Measurements from ENCODE around the gene HINFP. TPM values are rescaled to one million over a fixed set of nuclear protein-coding genes. Genes with fewer than 3 reads are reported as not detected.

HINFP gene, protein sequence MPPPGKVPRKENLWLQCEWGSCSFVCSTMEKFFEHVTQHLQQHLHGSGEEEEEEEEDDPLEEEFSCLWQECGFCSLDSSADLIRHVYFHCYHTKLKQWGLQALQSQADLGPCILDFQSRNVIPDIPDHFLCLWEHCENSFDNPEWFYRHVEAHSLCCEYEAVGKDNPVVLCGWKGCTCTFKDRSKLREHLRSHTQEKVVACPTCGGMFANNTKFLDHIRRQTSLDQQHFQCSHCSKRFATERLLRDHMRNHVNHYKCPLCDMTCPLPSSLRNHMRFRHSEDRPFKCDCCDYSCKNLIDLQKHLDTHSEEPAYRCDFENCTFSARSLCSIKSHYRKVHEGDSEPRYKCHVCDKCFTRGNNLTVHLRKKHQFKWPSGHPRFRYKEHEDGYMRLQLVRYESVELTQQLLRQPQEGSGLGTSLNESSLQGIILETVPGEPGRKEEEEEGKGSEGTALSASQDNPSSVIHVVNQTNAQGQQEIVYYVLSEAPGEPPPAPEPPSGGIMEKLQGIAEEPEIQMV
- 13.2 TPM for total RNA-seq

DNA sequence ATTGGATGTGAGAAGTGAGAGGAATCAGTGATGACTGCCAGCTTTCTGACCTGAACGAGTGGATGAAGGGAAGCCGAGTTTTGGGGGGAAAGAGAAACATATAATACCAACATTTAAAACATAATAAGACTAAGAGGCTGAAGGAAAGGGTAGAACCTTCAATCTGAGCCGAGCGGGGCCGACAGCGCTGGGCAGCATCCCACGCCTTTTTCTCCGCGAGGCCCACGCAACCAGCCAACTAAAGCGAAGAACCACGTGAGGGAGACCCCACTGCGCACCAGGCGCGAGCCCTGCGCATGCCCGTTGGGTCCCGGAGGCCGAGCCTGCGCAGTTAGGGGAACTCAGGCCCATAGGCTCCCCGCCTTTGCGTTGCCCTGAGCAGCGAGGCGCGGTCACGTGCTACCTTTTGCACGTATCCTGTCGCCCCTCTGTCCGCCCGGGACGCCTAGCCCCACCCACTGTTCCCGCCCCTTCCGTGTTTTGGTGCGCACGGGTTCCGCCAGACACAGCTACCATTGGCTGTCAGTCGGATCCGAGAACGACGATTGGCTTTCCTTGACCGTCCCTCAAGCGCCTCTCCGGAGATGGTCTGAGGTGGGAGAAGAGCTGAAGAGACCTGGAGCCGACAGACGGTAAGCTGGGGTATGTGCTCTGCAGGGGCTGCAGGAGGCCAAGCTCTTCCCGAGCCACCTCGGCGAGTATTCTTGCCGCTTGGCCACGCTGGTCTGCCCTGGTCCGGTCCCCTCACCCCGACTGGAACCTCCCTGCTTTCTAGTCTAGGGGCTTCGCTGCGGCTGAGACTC is at the start of gene HINFP:
TSS of gene HINFP (plus strand) at position 573 of the 803 bp plus-strand sequence. CDS start 5,365 bp downstream, outside the sequence.
- ATAC-seq = peak; percentile 100

DNA sequence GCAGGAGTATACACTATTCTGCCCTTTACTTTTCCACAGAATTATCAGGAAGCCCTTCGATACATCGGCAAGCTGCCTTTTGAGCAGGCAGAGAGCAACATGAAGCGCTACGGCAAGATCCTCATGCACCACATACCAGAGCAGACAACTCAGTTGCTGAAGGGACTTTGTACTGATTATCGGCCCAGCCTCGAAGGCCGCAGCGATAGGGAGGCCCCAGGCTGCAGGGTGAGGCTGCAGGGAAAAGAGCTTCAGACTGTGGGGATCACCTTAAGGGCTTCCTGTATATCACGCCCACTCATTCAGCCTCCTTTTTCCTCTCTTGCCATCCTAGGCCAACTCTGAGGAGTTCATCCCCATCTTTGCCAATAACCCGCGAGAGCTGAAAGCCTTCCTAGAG is 43.5 kb upstream of the HINFP start:
- ATAC-seq = no peak

DNA sequence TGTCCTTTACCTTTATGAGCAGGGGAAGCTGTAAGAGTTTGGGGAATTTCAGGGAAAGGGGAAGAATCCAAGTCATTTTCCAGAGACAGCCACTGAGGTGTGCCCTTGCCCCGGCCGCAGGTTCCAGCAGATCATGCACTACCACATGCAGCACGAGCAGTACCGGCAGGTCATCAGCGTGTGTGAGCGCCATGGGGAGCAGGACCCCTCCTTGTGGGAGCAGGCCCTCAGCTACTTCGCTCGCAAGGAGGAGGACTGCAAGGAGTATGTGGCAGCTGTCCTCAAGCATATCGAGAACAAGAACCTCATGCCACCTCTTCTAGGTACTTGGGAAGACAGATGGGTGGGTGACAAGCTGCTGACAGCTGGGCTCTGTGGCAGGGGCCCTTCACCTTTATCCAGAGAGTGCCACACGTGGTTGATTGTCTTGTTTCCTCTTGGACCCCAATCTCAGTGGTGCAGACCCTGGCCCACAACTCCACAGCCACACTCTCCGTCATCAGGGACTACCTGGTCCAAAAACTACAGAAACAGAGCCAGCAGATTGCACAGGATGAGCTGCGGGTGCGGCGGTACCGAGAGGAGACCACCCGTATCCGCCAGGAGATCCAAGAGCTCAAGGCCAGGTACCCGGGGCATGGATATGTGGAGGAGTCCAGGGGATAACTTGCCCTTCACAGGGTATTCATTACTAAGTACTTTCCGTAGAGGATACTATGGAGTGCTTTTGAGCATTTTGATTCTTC is 42.5 kb upstream of the HINFP start:
- no peak for ATAC-seq

DNA sequence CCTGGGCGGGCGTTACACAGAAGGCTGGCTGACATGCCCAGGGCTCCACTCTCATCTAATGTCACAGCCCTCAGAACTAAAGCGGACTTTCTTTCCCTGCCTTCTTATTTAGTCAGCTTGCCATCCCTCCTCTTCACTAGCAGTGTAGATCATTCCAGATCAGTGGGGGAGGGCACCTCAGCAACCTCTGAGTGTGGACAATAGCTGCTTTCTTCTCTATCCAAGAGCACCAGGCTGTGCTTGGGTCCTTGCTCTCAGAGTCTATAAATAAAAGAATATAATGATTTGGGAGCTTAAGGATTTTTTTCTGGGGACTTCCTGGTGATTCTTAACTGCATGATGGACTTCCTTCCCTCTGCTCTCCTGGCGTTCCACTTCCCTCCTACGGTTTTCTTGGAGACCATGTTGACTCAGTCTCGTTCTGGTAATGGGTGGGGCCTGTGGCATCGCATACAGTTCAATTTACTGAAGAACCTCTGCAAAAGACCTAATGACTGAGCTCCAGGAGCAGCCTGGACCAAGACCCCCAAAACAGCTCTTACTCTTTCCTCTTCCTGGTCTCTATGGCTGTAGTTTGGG is 39.6 kb upstream of the HINFP start:
- ATAC-seq = no peak

DNA sequence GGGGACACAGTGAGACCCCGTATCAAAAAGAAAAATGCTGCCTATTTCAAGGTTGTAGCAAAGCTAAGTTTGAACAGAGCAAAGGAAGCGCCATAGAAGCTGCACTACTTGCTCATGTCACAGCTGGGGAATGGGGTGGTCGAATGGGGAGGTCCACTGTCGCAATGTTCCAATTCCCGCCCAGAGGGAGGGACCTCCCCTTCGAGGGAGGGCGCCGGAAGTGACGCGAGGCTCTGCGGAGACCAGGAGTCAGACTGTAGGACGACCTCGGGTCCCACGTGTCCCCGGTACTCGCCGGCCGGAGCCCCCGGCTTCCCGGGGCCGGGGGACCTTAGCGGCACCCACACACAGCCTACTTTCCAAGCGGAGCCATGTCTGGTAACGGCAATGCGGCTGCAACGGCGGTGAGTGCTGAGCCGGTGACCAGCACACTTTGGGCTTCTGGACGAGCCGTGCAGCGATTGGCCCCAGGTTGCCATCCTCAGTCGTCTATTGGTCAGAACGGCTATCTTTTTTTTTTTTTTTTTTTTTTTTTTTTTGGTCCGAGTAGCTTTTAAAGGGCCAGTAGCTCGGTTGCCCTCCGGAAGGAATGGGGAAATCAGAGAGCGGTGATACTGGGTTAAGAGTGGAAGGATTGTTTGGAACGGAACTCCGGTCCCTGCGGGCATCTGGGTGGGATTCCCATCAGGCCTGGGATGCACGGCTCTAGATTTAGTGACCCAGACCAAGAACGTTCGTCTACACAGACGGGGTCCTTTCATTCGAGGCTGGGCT is 36.5 kb upstream of the HINFP start, which contains the start of gene HMBS:
TSS of gene HMBS (plus strand) at position 219 of the 774 bp plus-strand sequence. CDS start at position 372, 153 bp downstream.
- ATAC-seq = peak; percentile 95

DNA sequence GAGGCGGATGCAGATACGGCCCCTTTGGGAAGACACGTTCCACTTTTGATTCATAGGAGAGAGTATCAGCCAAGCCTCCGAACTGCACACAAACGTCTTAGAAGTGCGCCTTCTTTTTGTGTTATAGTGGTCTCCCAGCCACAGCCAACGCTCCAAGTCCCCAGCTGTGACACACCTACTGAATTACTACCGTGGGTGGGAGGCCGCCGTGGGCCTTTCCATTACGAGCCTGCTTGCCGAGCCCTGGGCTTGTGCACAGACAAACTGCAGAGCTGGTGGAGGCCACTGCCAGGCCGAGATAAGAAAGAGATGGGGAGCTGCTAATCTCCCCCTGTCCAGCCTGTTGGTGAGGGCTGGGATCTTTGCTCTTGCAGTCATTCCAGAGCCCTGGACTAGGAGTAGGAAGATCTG is 35.9 kb upstream of the HINFP start:
- no peak for ATAC-seq

DNA sequence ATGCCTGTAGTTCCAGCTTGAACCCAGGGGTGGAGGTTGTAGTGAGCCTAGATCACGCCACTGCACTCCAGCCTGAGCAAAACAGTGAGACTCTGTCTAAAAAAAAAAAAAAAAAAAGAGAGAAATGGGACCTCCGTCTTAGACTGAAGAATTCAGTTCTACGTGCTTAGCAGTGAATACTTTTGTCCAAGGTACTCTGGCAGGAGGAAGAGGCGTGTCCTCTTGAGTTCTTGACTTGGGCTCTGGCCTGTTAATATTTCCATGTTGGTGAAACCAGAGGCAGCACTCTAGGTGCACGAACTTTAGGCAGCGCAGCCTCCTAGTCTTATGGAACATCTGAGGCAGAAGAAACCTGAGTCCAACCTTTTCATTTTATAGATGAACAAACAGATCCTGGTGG is 34.3 kb upstream of the HINFP start:
- no peak for ATAC-seq

DNA sequence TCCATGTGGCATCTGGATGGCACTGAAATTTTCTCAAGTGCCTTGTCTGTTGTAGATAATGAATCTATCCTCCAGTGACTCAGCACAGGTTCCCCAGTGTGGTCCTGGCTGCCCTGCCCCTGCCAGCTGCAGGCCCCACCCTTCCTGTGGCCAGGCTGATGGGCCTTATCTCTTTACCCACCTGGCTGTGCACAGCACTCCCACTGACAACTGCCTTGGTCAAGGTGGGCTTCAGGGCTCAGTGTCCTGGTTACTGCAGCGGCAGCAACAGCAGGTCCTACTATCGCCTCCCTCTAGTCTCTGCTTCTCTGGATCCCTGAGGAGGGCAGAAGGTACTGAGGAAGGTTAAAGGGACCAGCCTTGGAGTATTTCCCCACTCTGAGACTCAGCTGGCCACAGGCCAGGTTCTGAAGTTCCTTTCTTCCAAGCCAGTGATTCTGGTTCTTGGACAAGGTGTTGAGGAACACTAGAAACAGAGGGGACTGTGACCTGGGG is 33.6 kb upstream of the HINFP start:
- ATAC-seq = no peak

DNA sequence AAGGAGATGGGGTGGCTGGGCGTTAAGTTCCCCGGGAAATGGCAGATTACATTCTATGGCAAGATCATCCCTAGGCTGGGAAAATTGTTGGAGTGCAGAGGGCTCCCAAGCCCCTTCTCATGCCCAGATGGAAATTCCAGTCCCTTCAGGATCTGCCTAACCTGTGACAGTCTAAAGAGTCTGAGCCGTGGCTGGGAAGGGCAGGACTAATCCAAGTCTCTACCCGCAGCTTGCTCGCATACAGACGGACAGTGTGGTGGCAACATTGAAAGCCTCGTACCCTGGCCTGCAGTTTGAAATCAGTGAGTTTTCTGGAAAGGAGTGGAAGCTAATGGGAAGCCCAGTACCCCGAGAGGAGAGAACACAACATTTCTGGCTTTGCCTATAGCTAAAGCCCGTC is 33.0 kb upstream of the HINFP start:
- no peak for ATAC-seq

DNA sequence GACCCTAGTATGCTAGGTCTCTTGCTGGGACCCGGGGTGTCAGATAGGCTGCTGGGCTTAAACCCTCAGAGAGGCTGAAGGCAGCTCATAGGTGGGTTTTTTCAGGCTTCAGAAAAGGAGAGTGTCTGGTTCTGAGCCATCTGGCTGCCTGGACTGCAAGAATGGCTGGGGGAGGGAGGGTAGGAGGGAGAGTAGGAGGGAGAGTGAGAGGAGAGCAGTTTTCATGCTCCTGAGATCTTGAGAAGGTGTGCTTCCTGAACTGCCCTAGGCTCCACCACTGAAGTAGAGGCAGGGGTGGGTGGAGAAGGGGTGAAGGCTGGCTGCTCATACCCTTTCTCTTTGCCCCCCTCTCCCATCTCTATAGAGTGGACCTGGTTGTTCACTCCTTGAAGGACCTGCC is 32.1 kb upstream of the HINFP start:
- no peak for ATAC-seq

DNA sequence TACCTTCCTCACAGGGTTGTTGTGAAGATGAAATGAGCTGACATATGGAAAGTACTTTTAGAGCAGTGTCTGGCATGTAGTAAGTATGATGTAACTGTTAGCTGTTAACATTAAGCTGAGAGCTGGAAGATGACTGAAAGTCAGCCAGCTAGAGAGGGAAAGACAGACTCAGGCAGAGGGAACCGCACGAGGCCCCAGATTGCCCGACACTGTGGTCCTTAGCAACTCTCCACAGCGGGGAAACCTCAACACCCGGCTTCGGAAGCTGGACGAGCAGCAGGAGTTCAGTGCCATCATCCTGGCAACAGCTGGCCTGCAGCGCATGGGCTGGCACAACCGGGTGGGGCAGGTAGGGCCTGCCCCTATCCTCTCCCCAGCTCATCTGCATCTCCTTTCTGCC is 30.2 kb upstream of the HINFP start:
- no peak for ATAC-seq

DNA sequence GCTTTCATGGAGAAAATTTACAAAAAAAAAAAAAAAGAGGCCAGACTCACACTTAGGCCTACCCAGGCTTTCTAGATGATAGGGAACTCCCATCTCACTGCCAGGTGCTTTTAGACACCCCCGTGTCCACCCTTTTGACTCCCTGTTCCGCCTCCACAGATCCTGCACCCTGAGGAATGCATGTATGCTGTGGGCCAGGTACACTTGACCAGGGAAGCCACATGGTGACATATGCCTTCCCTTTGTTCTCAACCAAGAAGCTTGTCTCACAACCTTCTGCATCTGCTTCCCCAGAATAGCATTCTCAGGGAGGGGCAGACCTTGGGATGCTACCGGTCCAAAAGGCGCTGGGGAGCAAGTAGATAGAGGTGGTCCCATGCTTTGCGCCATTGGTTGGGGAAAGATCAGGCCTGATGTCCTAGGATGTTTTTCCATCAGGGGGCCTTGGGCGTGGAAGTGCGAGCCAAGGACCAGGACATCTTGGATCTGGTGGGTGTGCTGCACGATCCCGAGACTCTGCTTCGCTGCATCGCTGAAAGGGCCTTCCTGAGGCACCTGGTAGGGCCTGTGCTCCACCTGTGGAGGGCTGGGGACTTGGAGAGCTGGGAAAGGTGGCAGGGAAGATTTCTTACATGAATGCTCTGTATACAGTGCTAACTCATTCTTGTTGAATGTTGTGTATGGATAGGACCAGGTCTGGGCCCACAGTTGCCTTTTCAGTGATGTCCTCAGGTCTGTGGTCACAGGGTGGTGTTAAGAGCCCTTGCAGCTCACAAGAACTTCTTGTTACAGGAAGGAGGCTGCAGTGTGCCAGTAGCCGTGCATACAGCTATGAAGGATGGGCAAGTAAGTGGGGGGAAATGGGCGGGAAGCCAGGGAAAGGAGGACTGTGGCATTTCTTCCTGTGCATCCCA is 29.2 kb upstream of the HINFP start:
- ATAC-seq = no peak

DNA sequence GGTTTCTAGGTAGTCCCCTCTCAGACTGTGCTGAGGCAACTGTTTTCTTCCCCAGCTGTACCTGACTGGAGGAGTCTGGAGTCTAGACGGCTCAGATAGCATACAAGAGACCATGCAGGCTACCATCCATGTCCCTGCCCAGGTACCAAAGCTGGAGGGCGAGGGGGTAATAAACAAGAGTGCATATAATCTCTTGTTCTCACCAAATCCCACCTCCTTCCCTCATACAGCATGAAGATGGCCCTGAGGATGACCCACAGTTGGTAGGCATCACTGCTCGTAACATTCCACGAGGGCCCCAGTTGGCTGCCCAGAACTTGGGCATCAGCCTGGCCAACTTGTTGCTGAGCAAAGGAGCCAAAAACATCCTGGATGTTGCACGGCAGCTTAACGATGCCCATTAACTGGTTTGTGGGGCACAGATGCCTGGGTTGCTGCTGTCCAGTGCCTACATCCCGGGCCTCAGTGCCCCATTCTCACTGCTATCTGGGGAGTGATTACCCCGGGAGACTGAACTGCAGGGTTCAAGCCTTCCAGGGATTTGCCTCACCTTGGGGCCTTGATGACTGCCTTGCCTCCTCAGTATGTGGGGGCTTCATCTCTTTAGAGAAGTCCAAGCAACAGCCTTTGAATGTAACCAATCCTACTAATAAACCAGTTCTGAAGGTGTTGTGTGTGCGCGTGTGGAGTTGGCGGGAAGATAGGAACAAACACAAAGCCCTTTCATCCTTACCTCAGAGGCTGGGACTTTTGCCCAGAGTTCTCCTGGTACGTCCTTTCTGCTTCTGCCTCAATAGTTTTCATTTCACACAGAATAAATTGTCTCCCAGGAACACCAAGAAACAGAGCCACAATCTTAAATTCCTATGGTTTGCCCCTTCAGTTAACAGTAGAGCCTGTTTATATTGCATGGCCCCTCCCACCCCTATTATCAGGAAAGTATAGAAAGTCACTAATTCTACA is 28.2 kb upstream of the HINFP start:
- no peak for ATAC-seq

DNA sequence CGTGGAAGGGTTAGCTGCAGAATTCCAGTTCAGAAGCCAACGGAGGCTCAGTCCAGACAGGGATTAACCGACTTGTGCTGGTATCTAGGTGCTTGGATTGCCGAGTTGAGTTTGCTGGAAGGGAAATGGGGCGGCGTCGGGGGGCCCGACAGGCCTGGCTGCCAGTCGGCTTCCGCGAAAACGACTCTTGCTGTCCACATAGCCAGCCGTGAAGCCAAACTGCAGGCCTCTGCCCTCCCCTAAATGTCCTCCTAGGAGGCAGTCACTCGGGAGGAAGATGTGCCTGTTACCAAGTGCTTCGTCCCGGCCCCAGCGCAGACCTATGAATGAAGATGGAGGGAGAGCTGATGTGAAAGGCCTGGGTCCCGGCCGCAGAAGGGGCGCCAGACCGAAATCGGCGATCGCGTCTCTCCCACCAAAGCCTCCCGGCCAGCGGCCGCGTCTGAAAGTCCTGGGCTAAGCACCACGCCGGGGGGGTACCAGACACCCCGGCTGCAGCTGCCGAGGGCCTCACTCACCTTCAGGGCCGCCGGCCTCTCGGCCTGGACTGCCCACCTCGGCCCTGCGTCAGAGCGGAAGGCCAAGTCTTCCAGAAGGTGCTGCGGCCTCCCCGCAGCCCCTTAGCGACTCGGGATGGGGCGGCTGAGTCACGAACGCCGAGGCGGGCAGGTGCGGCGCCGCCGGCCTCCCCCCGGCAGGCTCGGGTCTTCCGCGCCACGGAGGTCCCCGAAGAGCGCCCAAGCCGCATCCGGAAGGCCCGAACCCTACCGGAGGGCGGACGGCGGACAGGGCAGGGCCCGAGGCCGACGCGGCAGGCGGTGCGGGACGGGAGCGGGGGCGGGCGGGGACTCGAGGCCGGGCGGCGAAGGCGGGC is 27.2 kb upstream of the HINFP start:
- ATAC-seq = peak; percentile 17

DNA sequence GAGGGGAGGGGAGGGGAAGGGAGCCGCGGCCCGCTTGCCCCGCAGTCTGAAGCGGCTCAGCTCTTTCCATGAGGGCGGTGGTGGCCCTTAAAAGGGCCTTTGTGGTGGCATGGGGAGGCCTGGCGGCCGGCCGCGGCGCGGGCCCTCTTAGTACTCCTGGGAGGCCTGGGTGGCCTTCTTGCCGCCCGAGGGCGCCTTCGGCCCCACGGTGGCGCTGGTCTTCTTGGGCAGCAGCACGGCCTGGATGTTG is 26.6 kb upstream of the HINFP start:
- peak; percentile 66 for ATAC-seq

DNA sequence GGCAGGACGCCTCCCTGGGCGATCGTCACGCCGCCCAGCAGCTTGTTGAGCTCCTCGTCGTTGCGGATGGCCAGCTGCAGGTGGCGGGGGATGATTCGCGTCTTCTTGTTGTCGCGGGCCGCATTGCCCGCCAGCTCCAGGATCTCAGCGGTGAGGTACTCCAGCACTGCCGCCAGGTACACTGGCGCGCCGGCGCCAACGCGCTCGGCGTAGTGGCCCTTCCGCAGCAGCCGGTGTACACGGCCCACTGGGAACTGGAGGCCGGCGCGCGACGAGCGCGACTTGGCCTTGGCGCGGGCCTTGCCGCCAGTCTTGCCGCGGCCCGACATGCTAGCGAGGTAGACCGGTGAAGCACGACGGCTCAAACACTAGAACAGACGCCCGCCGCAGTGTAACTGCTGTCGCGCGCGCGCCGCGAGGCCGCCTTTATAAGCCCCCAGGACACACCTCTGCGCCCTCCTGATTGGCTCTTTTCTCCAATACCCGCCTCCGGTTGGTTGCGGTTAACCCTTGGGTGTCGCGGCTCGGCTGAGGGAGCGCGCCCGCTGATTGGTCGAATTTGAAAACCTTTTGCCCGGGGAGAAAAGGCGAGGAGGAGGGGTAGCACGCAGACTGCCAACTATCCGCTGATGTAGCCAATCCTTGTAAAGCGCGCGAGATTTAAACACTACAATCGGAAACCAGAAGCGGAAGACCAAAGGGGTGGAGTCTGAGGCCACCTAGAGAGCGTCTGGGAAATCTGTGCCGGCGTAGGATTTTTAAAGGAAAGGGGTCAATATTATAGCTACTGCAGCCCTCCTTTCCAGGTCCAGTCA is 26.1 kb upstream of the HINFP start:
- ATAC-seq = peak; percentile 95

DNA sequence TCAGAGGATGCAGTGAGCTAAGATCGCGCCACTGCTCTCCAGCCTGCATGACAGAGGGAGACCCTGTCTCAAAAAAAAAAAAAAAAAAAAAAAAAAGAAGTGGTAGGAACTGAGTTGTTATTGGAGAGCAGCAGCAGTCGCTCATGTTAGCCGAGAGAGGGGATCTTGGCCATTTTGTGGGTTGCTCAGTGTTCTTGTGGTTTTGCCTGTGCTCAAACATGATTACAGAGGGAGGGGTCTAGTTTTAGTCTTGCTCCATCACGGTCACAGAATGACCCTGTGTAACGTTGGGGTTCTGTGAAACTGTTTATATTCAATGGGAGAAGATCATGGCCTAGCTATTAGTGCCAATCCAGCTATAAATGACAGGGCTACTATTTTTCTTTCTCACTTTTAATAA is 21.7 kb upstream of the HINFP start:
- ATAC-seq = no peak
